Chondrocyte (in vitro differentiated cells): ENCODE measurements around the gene SLC22A23. TPM values are rescaled to one million over a fixed set of nuclear protein-coding genes. Genes with fewer than 3 reads are reported as not detected.

ENCODE experiments used
- DNase-seq: peaks from one replicate; pipeline ENCODE4 v3.0.0; 2021; ENCODE audit warnings: mixed read lengths, low spot score
- H3K27ac Mint-ChIP-seq: one replicate; pipeline ENCODE4 v1.8.0; 2021; ENCODE audit warnings: mild to moderate bottlenecking, moderate library complexity, mixed read lengths; ENCODE audit not compliant: unreplicated experiment
- H3K27me3 Mint-ChIP-seq: 2 replicates; pipeline ENCODE4 v1.8.0; 2021; ENCODE audit warnings: low read depth, mixed read lengths
- H3K36me3 Mint-ChIP-seq: 2 replicates; pipeline ENCODE4 v1.8.0; 2021; ENCODE audit warnings: low read depth, mixed read lengths
- H3K4me1 Mint-ChIP-seq: 2 replicates; pipeline ENCODE4 v1.8.0; 2021; ENCODE audit warnings: low read depth, mild to moderate bottlenecking, mixed read lengths
- H3K4me3 Mint-ChIP-seq: one replicate; pipeline ENCODE4 v1.8.0; 2021; ENCODE audit warnings: mild to moderate bottlenecking, moderate library complexity, mixed read lengths; ENCODE audit not compliant: unreplicated experiment
- H3K9me3 Mint-ChIP-seq: 2 replicates; pipeline ENCODE4 v1.8.0; 2021; ENCODE audit warnings: low read depth, mixed read lengths
- total RNA-seq: library from RNA; stranded (reverse); gene quantifications from 3 replicates; pipeline ENCODE4 v1.2.1, GENCODE V29; 2021
- TF ChIP-seq, protein P1 (sequence below): fragments of 200-600 bp; sonication (generic); IDR thresholded peaks from 2 replicates; pipeline ENCODE4 v1.5.0; 2021; ENCODE audit warnings: antibody characterized with exemption, mild to moderate bottlenecking, moderate library complexity

The SLC22A23 gene
- total RNA-seq, 1 donor from 2014 or later: 36.4 TPM

DNA sequence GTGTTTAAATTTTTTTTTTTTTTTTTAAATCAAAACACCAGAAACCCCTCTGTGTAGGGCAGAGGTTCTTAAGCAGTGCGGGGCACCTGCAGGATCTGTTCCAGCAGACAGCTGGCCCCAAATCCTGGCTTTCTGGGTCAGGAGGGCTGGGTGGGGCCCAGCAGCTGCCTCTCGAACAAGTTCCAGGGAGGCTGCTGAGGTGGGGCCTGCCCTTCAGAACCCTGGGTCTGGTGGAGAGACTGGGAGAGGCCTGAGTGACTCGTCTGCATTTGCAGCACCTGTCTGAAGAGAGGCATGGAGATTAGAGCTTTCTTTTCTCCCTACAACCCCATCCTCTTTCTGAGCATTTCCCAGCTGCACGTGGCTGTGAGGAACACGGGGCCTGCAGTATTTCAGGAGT, 189.7 kb downstream of the SLC22A23 start:
- Mint-ChIP-seq H3K4me3 (no peak overlapping the region), H3K27me3 (no peaks in the 10 kb centered on the region), H3K27ac (no peak overlapping the region), H3K36me3 (peaks cover 27% of the 10 kb centered on the region), H3K9me3 (no peaks in the 10 kb centered on the region), H3K4me1 (peaks cover 12% of the 10 kb centered on the region)
- TF ChIP-seq, protein P1, sequence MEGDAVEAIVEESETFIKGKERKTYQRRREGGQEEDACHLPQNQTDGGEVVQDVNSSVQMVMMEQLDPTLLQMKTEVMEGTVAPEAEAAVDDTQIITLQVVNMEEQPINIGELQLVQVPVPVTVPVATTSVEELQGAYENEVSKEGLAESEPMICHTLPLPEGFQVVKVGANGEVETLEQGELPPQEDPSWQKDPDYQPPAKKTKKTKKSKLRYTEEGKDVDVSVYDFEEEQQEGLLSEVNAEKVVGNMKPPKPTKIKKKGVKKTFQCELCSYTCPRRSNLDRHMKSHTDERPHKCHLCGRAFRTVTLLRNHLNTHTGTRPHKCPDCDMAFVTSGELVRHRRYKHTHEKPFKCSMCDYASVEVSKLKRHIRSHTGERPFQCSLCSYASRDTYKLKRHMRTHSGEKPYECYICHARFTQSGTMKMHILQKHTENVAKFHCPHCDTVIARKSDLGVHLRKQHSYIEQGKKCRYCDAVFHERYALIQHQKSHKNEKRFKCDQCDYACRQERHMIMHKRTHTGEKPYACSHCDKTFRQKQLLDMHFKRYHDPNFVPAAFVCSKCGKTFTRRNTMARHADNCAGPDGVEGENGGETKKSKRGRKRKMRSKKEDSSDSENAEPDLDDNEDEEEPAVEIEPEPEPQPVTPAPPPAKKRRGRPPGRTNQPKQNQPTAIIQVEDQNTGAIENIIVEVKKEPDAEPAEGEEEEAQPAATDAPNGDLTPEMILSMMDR: no peak
- DNase-seq: peak; percentile 56

DNA sequence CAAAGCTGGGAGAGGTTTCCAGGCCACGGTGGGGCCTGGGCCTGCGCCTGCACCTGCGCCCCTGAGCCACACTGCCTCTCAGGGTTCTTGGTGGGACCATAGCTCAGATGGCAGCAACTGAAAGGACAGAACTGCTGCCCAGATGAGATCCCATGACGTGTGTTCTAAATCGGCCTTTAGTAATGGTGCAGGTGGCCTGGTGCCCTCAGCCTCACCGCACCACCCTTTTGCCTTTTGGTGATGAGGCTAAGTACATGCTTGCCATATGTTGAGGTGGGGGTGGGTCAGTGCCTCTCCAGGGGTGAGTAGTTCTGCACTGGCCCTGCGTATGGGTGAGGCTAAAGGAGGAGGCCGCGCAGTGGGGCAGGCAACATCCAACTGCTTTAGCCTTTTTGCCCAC, 190.7 kb downstream of the SLC22A23 start:
- no peaks in the 10 kb centered on the region for H3K27me3 Mint-ChIP-seq
- TF ChIP-seq, protein P1: no peak
- H3K4me1 Mint-ChIP-seq: peaks cover 21% of the 10 kb centered on the region
- H3K9me3 Mint-ChIP-seq: no peaks in the 10 kb centered on the region
- peak overlapping the region; percentile 5 for H3K27ac Mint-ChIP-seq
- H3K4me3 Mint-ChIP-seq: no peak overlapping the region
- H3K36me3 Mint-ChIP-seq: peaks cover 20% of the 10 kb centered on the region
- DNase-seq: peak; percentile 25

DNA sequence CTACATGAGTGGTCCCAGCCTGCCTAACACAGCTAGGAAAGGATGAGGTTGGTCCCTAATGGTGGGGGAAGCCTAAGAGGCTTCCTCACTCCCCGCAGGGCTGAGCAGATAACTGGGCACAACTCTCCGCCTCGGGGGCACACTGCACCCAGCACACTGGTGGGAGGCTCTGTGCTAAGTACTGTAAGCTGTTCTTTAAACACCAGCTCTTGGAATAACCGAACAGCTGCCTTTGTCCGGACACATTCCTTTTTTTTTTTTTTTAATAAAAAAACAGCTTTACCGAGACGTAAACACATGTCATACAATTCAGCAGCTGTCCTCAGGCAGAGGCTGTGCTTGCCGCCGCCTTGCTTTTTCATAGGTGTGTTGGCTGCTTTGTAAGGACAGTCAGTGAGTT, 191.2 kb downstream of the SLC22A23 start:
- Mint-ChIP-seq H3K4me1 (peaks cover 26% of the 10 kb centered on the region), H3K27ac (no peak overlapping the region), H3K27me3 (no peaks in the 10 kb centered on the region), H3K9me3 (no peaks in the 10 kb centered on the region), H3K36me3 (peaks cover 17% of the 10 kb centered on the region), H3K4me3 (no peak overlapping the region)
- DNase-seq: no peak
- TF ChIP-seq, protein P1: no peak

DNA sequence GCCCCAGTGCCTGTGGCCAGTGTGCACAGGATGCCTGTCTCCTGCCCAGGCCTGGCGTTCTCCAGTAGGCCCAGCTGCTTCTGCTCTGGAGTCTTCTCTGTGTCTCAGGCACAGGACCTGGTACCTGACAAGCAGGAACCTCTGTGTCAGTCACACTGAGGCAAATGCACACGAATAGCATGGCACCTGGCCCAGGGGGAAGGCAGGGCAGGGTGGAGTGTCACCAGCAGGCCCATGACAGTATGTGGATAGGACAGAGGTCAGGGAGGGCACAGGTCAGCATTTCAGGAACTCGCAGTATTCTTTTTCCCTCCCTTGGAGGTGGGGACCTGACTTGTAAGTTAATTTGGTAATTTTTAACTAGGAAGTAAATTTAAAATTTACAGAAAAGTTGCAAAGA, 192.5 kb downstream of the SLC22A23 start:
- no peak overlapping the region for H3K27ac Mint-ChIP-seq
- no peaks in the 10 kb centered on the region for H3K9me3 Mint-ChIP-seq
- TF ChIP-seq, protein P1: no peak
- H3K27me3 Mint-ChIP-seq: no peaks in the 10 kb centered on the region
- H3K4me3 Mint-ChIP-seq: no peak overlapping the region
- peaks cover 39% of the 10 kb centered on the region for H3K4me1 Mint-ChIP-seq
- DNase-seq: no peak
- peaks cover 12% of the 10 kb centered on the region for H3K36me3 Mint-ChIP-seq

DNA sequence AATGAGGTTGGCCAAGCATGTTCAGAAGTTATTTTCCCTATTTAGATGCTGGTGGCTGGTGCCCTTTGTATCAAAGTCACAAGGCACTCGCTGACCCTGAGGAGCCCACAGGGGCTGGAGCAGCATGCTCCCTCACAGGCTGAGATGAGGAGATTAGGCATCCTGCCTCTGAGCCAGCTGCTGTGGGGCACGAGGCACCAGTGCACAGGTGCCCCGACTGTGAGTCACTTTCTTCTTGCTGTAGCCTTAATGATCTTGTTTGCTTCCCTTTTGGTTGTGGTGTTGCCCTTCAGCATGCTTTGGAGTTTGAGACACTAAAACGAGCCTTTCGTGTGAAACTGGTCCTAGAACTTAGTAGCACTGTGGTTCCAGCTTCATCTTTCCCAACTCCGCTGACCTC, 193.8 kb downstream of the SLC22A23 start:
- peaks cover 40% of the 10 kb centered on the region for H3K4me1 Mint-ChIP-seq
- peaks cover 5% of the 10 kb centered on the region for H3K36me3 Mint-ChIP-seq
- H3K4me3 Mint-ChIP-seq: no peak overlapping the region
- H3K9me3 Mint-ChIP-seq: no peaks in the 10 kb centered on the region
- no peak for DNase-seq
- H3K27me3 Mint-ChIP-seq: no peaks in the 10 kb centered on the region
- H3K27ac Mint-ChIP-seq: no peak overlapping the region
- TF ChIP-seq, protein P1: no peak
